Adrenal gland (tissue), 5 donors: ENCODE measurements around the gene DPM3.
A peak's percentile ranks its signal among the peaks of the same experiment; 100 is the strongest.

ENCODE experiments used
- POLR2A ChIP-seq, 2 donors: fragments of 450-650 bp; IDR thresholded peaks; one replicate each; pipeline ENCODE4 v1.6.1; 2017; ENCODE audit warnings: antibody characterized with exemption in 2 of 2, mild to moderate bottlenecking in 2 of 2, moderate library complexity in 1 of 2
- TF ChIP-seq, protein P1 (sequence below), 6 experiments: fragments of 450-650 bp in 4 of 6; fragments of 200-600 bp in 2 of 6; sonication (generic) in 1 of 6; IDR thresholded peaks; 1 replicate in 5 of 6; 2 replicates in 1 of 6; pipeline versions ENCODE4 v1.5.1 to v1.8.0; 2016 to 2021; ENCODE audit warnings: antibody characterized with exemption in 6 of 6, mild to moderate bottlenecking in 2 of 6, moderate library complexity in 1 of 6
- donor health status: DM: no; HTN: no; CAD: no.

- TF ChIP-seq, protein P1, sequence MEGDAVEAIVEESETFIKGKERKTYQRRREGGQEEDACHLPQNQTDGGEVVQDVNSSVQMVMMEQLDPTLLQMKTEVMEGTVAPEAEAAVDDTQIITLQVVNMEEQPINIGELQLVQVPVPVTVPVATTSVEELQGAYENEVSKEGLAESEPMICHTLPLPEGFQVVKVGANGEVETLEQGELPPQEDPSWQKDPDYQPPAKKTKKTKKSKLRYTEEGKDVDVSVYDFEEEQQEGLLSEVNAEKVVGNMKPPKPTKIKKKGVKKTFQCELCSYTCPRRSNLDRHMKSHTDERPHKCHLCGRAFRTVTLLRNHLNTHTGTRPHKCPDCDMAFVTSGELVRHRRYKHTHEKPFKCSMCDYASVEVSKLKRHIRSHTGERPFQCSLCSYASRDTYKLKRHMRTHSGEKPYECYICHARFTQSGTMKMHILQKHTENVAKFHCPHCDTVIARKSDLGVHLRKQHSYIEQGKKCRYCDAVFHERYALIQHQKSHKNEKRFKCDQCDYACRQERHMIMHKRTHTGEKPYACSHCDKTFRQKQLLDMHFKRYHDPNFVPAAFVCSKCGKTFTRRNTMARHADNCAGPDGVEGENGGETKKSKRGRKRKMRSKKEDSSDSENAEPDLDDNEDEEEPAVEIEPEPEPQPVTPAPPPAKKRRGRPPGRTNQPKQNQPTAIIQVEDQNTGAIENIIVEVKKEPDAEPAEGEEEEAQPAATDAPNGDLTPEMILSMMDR (IDR thresholded peaks at IDR 0.05), result no peak
- TF ChIP-seq POLR2A (IDR thresholded peaks at IDR 0.05), result peak; percentile 14 to 71
Observed at GRCh38 chr1:155127105-155127966, 13.0 kb downstream of the DPM3 start, which contains the start of gene EFNA1.
